ENCODE measurements around the gene HCN2.

GRCh38 chr19:597406-598315 lies 8.0 kb downstream of the HCN2 start:
- TF ChIP-seq SMC3 (conservative IDR thresholded peaks at IDR 0.05; ENCODE audit: poor library complexity): no peak
- TF ChIP-seq, protein P1, sequence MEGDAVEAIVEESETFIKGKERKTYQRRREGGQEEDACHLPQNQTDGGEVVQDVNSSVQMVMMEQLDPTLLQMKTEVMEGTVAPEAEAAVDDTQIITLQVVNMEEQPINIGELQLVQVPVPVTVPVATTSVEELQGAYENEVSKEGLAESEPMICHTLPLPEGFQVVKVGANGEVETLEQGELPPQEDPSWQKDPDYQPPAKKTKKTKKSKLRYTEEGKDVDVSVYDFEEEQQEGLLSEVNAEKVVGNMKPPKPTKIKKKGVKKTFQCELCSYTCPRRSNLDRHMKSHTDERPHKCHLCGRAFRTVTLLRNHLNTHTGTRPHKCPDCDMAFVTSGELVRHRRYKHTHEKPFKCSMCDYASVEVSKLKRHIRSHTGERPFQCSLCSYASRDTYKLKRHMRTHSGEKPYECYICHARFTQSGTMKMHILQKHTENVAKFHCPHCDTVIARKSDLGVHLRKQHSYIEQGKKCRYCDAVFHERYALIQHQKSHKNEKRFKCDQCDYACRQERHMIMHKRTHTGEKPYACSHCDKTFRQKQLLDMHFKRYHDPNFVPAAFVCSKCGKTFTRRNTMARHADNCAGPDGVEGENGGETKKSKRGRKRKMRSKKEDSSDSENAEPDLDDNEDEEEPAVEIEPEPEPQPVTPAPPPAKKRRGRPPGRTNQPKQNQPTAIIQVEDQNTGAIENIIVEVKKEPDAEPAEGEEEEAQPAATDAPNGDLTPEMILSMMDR (IDR thresholded peaks at IDR 0.05; ENCODE audit: poor library complexity, severe bottlenecking): no peak
- no peak for TF ChIP-seq EZH2 (IDR thresholded peaks at IDR 0.05; ENCODE audit: borderline replicate concordance, insufficient read depth, low read length, poor library complexity, severe bottlenecking)
- TF ChIP-seq, protein P2, sequence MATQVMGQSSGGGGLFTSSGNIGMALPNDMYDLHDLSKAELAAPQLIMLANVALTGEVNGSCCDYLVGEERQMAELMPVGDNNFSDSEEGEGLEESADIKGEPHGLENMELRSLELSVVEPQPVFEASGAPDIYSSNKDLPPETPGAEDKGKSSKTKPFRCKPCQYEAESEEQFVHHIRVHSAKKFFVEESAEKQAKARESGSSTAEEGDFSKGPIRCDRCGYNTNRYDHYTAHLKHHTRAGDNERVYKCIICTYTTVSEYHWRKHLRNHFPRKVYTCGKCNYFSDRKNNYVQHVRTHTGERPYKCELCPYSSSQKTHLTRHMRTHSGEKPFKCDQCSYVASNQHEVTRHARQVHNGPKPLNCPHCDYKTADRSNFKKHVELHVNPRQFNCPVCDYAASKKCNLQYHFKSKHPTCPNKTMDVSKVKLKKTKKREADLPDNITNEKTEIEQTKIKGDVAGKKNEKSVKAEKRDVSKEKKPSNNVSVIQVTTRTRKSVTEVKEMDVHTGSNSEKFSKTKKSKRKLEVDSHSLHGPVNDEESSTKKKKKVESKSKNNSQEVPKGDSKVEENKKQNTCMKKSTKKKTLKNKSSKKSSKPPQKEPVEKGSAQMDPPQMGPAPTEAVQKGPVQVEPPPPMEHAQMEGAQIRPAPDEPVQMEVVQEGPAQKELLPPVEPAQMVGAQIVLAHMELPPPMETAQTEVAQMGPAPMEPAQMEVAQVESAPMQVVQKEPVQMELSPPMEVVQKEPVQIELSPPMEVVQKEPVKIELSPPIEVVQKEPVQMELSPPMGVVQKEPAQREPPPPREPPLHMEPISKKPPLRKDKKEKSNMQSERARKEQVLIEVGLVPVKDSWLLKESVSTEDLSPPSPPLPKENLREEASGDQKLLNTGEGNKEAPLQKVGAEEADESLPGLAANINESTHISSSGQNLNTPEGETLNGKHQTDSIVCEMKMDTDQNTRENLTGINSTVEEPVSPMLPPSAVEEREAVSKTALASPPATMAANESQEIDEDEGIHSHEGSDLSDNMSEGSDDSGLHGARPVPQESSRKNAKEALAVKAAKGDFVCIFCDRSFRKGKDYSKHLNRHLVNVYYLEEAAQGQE (IDR thresholded peaks at IDR 0.05; ENCODE audit: borderline replicate concordance): no peak

All from neural cell (in vitro differentiated cells).